A172 (cell line): ENCODE data around the gene FZD4. TPM values are rescaled to one million over a fixed set of nuclear protein-coding genes. Genes with fewer than 3 reads are reported as not detected.
"Not testable (repeated sequence)": the region's sequence is repeated elsewhere in the genome, so short reads cannot be mapped to it uniquely, and the experiment has no call there.

ENCODE experiments used
- DNase-seq: peaks from one replicate; pipeline ENCODE4 v3.0.0-alpha.2; 2015; ENCODE audit warnings: low spot score
- total RNA-seq: library from RNA; depleted of rRNA; stranded (reverse); fragments of >200 nt; shearing (Covaris generic); gene quantifications from 2 replicates; pipeline ENCODE4 v1.2.3, GENCODE V29; 2014; rRNA removed

Gene FZD4
- 2.0 and 2.8 TPM in 2 replicates for total RNA-seq

- peak; percentile 49 for DNase-seq
Observed at GRCh38 chr11:86955361-86956120, at the start of gene FZD4. FZD4 (minus strand) TSS chr11:86955395; CDS start chr11:86955085, 310 bp downstream.

DNA sequence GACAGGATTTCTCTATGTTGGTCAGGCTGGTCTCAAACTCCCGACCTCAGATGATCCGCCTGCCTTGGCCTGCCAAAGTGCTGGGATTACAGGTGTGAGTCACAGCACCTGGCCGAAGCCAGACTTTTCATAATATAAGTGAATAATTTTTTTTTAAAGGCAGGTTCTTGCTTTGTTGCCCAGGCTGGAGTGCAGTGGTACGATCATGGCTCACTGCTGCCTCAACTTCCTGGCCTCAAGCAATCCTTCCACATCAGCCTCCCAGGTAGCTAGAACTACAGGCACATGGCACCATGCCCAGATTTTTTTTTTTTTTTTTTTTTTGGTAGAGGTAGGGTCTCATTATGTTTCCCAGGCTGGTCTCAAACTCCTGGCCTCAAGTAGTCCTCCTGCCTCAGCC, 49.1 kb upstream of the FZD4 start:
- not testable (repeated sequence) for DNase-seq

- DNase-seq = no peak
Observed at GRCh38 chr11:87002918-87003317, 47.7 kb upstream of the FZD4 start.

GRCh38 chr11:86999859-87000753, 44.9 kb upstream of the FZD4 start:
- no peak for DNase-seq

GRCh38 chr11:86999388-86999787, 44.2 kb upstream of the FZD4 start:
- no peak for DNase-seq

DNA sequence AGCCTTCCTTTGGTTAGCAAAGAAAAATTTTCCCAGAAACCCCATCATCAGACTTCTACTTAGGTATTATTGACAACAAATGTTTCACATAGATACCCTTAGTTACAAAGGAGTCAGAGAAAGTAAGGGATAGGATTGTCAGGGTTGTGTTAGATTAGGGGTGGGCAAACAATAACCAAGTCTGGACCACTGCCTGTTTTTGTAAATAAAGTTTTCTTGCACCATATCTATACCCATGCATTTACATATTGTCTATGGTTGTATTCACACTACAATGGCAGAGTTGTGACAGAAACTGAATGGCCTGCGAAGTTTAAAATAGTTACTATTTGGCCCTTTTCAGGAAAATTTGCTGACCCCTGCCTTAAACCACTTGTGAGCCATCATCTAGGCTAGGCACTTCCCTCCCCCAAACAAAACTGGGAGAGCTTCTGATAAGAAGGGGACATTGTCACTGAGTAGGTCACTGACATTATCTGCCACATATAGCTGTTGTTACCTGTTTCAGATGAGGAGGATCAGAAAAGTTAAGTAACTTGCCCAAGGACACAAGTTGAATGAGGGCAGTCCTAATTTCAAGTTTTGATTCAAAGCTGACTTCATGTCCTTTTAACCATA, 41.9 kb upstream of the FZD4 start:
- no peak for DNase-seq

DNA sequence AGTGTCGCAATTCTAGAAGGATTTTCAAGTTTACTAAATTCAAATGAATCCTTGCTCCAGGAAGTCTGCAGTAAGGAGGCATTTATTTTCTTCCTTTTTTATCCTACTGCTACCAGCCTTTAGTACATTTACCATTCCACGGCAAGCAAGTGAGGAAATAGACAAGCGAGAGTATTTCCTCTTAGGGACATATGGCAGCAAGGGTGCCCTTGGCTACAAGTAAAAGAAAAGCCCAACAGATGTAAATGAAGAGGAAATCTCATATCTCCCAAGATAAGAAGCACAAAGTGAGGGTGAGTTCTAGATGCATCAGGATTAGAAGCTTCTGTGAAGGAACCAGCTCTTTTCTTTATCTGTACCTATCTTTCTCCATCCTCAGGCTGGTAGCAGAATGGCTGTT, 37.8 kb upstream of the FZD4 start:
- DNase-seq = no peak

DNA sequence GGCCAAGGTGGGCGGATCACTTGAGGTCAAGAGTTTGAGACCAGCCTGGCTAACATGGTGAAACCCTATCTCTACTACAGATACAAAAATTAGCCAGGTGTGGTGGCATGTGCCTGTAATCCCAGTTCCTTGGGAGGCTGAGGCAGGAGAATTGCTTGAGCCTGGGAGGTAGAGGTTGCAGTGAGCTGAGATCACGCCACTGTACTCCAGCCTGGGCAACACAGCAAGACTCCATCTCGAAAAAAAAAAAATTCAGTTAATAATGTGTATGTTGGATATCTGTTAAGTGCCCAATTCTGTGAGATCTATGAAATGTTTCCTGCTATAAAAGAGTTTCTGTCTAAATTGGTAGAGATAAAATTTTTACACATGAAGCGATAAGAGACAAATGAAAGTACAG, 37.1 kb upstream of the FZD4 start:
- not testable (repeated sequence) for DNase-seq

GRCh38 chr11:86991341-86991740, 36.1 kb upstream of the FZD4 start:
- DNase-seq = no peak

- peak; percentile 64 for DNase-seq
Observed at GRCh38 chr11:86990515-86990914, 35.3 kb upstream of the FZD4 start.

GRCh38 chr11:86990031-86990430, 34.8 kb upstream of the FZD4 start:
- peak; percentile 4 for DNase-seq

DNA sequence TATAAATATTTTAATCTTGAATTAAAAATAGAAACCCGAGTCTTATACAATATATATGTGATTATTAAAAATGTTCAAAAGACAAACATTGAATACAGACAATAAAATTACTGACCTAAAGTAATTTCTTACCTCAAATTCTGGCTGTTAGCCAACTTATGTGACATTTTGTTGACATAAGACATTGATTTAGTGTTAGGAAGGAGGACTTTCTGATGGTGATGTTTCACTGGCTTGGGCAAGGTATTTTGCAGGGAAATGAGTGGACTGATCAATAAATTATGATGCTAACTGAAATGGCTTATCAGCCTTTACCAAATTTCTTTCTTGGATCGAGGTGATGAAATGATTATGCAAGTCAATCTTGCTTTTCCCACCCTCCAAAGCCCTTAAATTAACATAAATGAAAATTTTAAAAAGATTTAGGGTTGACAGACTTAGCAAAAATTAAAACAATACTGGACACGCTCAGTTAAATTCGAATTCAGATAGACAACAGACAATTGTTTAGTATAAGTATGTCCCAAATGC, 33.2 kb upstream of the FZD4 start:
- no peak for DNase-seq

DNA sequence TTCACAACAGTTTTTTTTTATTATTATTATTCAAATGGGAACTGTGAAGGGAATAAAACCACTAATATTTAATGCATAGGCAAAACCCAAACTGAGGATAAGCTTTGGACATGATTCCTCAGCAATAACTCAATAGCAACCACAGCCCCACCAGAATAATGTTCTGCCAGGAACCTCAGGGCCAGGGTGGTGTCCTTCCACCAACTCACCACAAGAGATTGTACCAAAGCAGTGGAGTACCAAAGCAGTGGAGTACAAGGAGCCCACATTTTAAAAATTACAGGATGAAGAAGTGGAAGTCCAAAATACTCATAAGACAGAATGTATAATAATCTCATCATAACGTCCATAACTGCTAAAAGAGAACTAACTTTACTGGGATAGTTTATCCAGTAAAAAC, 32.5 kb upstream of the FZD4 start:
- DNase-seq = no peak

DNA sequence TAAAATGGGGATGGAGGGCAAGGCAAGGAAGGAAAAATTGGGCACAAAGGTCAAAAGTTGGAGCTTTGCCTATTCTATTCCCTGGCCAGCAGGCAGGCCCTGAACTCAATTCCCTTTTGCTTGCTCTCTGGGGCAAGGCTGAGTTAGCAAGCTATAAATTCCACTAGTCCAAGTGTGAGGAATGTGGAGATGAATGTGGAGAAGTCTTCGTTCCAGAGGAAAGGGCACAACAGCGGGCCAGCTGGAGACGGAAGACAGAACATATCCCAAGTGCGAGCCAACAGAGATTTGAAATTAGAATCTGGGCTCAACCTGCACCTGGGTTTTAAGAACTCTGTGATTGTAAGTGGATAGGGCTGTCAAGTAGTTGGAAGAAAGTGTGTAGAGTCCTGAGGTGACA, 29.5 kb upstream of the FZD4 start:
- DNase-seq = no peak

GRCh38 chr11:86983021-86983488, 27.9 kb upstream of the FZD4 start:
- DNase-seq = no peak

- no peak for DNase-seq
Observed at GRCh38 chr11:86981777-86982540, 26.8 kb upstream of the FZD4 start.

- DNase-seq = no peak
Observed at GRCh38 chr11:86980086-86980796, 25.0 kb upstream of the FZD4 start.

- DNase-seq = peak; percentile 18
Observed at GRCh38 chr11:86978756-86979608, 23.8 kb upstream of the FZD4 start.

DNA sequence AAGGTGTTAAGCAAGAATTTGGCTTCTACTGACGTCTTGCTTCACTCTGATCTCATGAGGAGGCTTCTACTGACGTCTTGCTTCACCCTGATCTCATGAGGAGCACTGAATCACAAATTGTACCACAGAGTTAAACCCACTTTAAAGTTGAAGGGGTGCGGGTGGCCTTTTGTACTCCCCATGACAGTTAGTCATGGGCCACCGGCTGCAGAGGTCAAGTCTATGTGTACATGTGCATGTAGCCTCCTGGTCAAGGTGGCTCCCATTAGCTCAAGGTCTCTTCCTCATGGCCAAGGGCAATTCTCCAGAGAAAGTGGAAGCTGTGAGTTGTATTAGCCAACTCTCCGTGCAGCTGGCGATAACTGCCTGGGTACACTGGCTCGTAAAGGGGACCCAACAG, 23.1 kb upstream of the FZD4 start:
- DNase-seq = no peak
